ENCODE results near the gene STRN. TPM values are rescaled to one million over a fixed set of nuclear protein-coding genes. Genes with fewer than 3 reads are reported as not detected.
A peak's percentile ranks its signal among the peaks of the same experiment; 100 is the strongest.
"Not testable (repeated sequence)": the region's sequence is repeated elsewhere in the genome, so short reads cannot be mapped to it uniquely, and the experiment has no call there.

STRN gene
- total and polyA plus RNA-seq, 7 experiments from 2014 or later, result 12.4 to 35.0 (median 26.9) TPM

GRCh38 chr2:36922629-36923028, 43.7 kb downstream of the STRN start:
- Mint-ChIP-seq H3K36me3 (peaks cover 0 to 24% (median 13%) of the 10 kb centered on the region in 5 donors), H3K4me1 (peaks cover 15 to 55% (median 38%) of the 10 kb centered on the region in 7 donors), H3K27ac (peak overlapping the region; percentile 29 to 92 (median 76)), H3K4me3 (peak overlapping the region in 9 of 10 donors; percentile 8 to 69 (median 42))
- H3K9me3 Mint-ChIP-seq; POLR2A ChIA-PET; intact Hi-C loops (cut with micrococcal nuclease); H3K4me1 ChIP-seq (ENCODE audit: control insufficient read depth in 2 of 2, insufficient read depth in 2 of 2, low read length in 2 of 2); H3K9me3 ChIP-seq (ENCODE audit: control insufficient read depth in 2 of 3, low read length in 3 of 3); CTCF ChIA-PET; H3K27me3 Mint-ChIP-seq; H3K36me3 ChIP-seq (ENCODE audit: control insufficient read depth in 2 of 3, insufficient read depth in 3 of 3, low read length in 3 of 3); H3K4me3 ChIP-seq (ENCODE audit: low read length); ATAC-seq; H3K27me3 ChIP-seq (ENCODE audit: control insufficient read depth in 2 of 2, insufficient read depth in 2 of 2, low read length in 2 of 2): not testable (repeated sequence)
- DNase-seq, result peak in 6 of 9 donors; percentile 35 to 67 (median 52)
- peak overlapping the region; percentile 14 for H3K27ac ChIP-seq (ENCODE audit: low read depth, low read length)

- ATAC-seq, result no peak
- Histone ChIP-seq H3K4me1 (ENCODE audit: control insufficient read depth in 2 of 2, insufficient read depth in 2 of 2, low read length in 2 of 2) (peaks cover 0 to 5% of the 10 kb centered on the region in 2 donors), H3K27ac (ENCODE audit: low read depth, low read length) (no peak overlapping the region), H3K36me3 (ENCODE audit: control insufficient read depth in 2 of 3, insufficient read depth in 3 of 3, low read length in 3 of 3) (no peaks in the 10 kb centered on the region), H3K9me3 (ENCODE audit: control insufficient read depth in 2 of 3, low read length in 3 of 3) (no peaks in the 10 kb centered on the region), H3K27me3 (ENCODE audit: control insufficient read depth in 2 of 2, insufficient read depth in 2 of 2, low read length in 2 of 2) (no peaks in the 10 kb centered on the region), H3K4me3 (ENCODE audit: low read length) (no peak overlapping the region)
- peak overlapping the region in 4 of 9 donors; percentile 21 to 91 (median 66) for H3K27ac Mint-ChIP-seq
- H3K9me3 Mint-ChIP-seq, result no peaks in the 10 kb centered on the region
- intact Hi-C loops (cut with micrococcal nuclease), result no loop called here
- ChIA-PET POLR2A (no interaction called here), CTCF (no interaction called here)
- peaks cover 12 to 53% (median 36%) of the 10 kb centered on the region in 7 donors for H3K4me1 Mint-ChIP-seq
- H3K4me3 Mint-ChIP-seq, result no peak overlapping the region
- no peaks in the 10 kb centered on the region for H3K27me3 Mint-ChIP-seq
- peaks cover 0 to 24% (median 13%) of the 10 kb centered on the region in 5 donors for H3K36me3 Mint-ChIP-seq
- DNase-seq, result no peak
Observed at GRCh38 chr2:36921984-36922383, 44.4 kb downstream of the STRN start.

- H3K4me3 ChIP-seq (ENCODE audit: low read length), result no peak overlapping the region
- H3K9me3 Mint-ChIP-seq, result no peaks in the 10 kb centered on the region
- ChIA-PET CTCF (interaction anchor here (0.7 to 1.3 kb wide), 2 partner anchors 12 to 314 kb away, joined by 3 to 5 read pairs; no protein-coding TSS in a partner anchor), POLR2A (interaction anchor here (1.2 kb wide), 1 partner anchor 47 kb away, joined by 6 read pairs; the partner anchor contains the start of gene STRN)
- H3K27me3 Mint-ChIP-seq, result no peaks in the 10 kb centered on the region
- peaks cover 11 to 37% (median 27%) of the 10 kb centered on the region in 7 donors for H3K4me1 Mint-ChIP-seq
- no peak for DNase-seq
- H3K4me1 ChIP-seq (ENCODE audit: control insufficient read depth in 2 of 2, insufficient read depth in 2 of 2, low read length in 2 of 2), result no peaks in the 10 kb centered on the region
- H3K27me3 ChIP-seq (ENCODE audit: control insufficient read depth in 2 of 2, insufficient read depth in 2 of 2, low read length in 2 of 2), result no peaks in the 10 kb centered on the region
- H3K9me3 ChIP-seq (ENCODE audit: control insufficient read depth in 2 of 3, low read length in 3 of 3), result no peaks in the 10 kb centered on the region
- ATAC-seq, result no peak
- peak overlapping the region in 1 of 9 donors; percentile 29 for H3K27ac Mint-ChIP-seq
- H3K27ac ChIP-seq (ENCODE audit: low read depth, low read length), result no peak overlapping the region
- intact Hi-C loops (cut with micrococcal nuclease), result loop anchor here in 1 of 2 donors (10.0 kb wide), 1 partner anchor 134 kb away; no protein-coding TSS in a partner anchor
- peaks cover 0 to 19% (median 12%) of the 10 kb centered on the region in 5 donors for H3K36me3 Mint-ChIP-seq
- peak overlapping the region in 1 of 10 donors; percentile 23 for H3K4me3 Mint-ChIP-seq
- H3K36me3 ChIP-seq (ENCODE audit: control insufficient read depth in 2 of 3, insufficient read depth in 3 of 3, low read length in 3 of 3), result peaks cover 0 to 4% (median 0%) of the 10 kb centered on the region in 3 experiments
Observed at GRCh38 chr2:36919041-36919837, 47.1 kb downstream of the STRN start.

- ChIA-PET CTCF (interaction anchor here (0.7 to 1.3 kb wide), 2 partner anchors 13 to 315 kb away, joined by 3 to 5 read pairs; no protein-coding TSS in a partner anchor), POLR2A (interaction anchor here (0.6 to 1.2 kb wide), 2 partner anchors 48 to 67 kb away, joined by 6 read pairs; partner anchors contain the start of gene STRN)
- no peak for DNase-seq
- no peak overlapping the region for H3K27ac Mint-ChIP-seq
- H3K27me3 Mint-ChIP-seq, result no peaks in the 10 kb centered on the region
- no peak for ATAC-seq
- Histone ChIP-seq H3K27ac (ENCODE audit: low read depth, low read length) (no peak overlapping the region), H3K4me1 (ENCODE audit: control insufficient read depth in 2 of 2, insufficient read depth in 2 of 2, low read length in 2 of 2) (no peaks in the 10 kb centered on the region), H3K9me3 (ENCODE audit: control insufficient read depth in 2 of 3, low read length in 3 of 3) (no peaks in the 10 kb centered on the region), H3K4me3 (ENCODE audit: low read length) (no peak overlapping the region), H3K36me3 (ENCODE audit: control insufficient read depth in 2 of 3, insufficient read depth in 3 of 3, low read length in 3 of 3) (peaks cover 0 to 8% (median 0%) of the 10 kb centered on the region in 3 experiments), H3K27me3 (ENCODE audit: control insufficient read depth in 2 of 2, insufficient read depth in 2 of 2, low read length in 2 of 2) (no peaks in the 10 kb centered on the region)
- H3K36me3 Mint-ChIP-seq, result peaks cover 0 to 13% (median 8%) of the 10 kb centered on the region in 5 donors
- peaks cover 9 to 31% (median 27%) of the 10 kb centered on the region in 7 donors for H3K4me1 Mint-ChIP-seq
- H3K4me3 Mint-ChIP-seq, result no peak overlapping the region
- H3K9me3 Mint-ChIP-seq, result no peaks in the 10 kb centered on the region
- intact Hi-C loops (cut with micrococcal nuclease), result loop anchor here in 1 of 2 donors (10.0 kb wide), 1 partner anchor 134 kb away; no protein-coding TSS in a partner anchor
Observed at GRCh38 chr2:36918307-36918706, 48.0 kb downstream of the STRN start.

GRCh38 chr2:36915627-36916026, 50.7 kb downstream of the STRN start:
- no peaks in the 10 kb centered on the region for H3K4me1 ChIP-seq (ENCODE audit: control insufficient read depth in 2 of 2, insufficient read depth in 2 of 2, low read length in 2 of 2)
- H3K27me3 Mint-ChIP-seq, result no peaks in the 10 kb centered on the region
- H3K9me3 ChIP-seq (ENCODE audit: control insufficient read depth in 2 of 3, low read length in 3 of 3), result no peaks in the 10 kb centered on the region
- H3K9me3 Mint-ChIP-seq, result no peaks in the 10 kb centered on the region
- no peak overlapping the region for H3K4me3 ChIP-seq (ENCODE audit: low read length)
- peaks cover 0 to 13% (median 0%) of the 10 kb centered on the region in 3 experiments for H3K36me3 ChIP-seq (ENCODE audit: control insufficient read depth in 2 of 3, insufficient read depth in 3 of 3, low read length in 3 of 3)
- intact Hi-C loops (cut with micrococcal nuclease), result loop anchor here in 1 of 2 donors (10.0 kb wide), 1 partner anchor 131 kb away; no protein-coding TSS in a partner anchor
- POLR2A ChIA-PET, result no interaction called here
- CTCF ChIA-PET, result no interaction called here
- H3K4me1 Mint-ChIP-seq, result peaks cover 0 to 11% (median 8%) of the 10 kb centered on the region in 7 donors
- DNase-seq (no peak), ATAC-seq (peak; percentile 40)
- H3K36me3 Mint-ChIP-seq, result peaks cover 0 to 7% (median 4%) of the 10 kb centered on the region in 5 donors
- no peak overlapping the region for H3K27ac ChIP-seq (ENCODE audit: low read depth, low read length)
- no peaks in the 10 kb centered on the region for H3K27me3 ChIP-seq (ENCODE audit: control insufficient read depth in 2 of 2, insufficient read depth in 2 of 2, low read length in 2 of 2)
- no peak overlapping the region for H3K27ac Mint-ChIP-seq
- H3K4me3 Mint-ChIP-seq, result no peak overlapping the region

- Mint-ChIP-seq H3K9me3 (no peaks in the 10 kb centered on the region), H3K36me3 (peaks cover 4 to 15% (median 10%) of the 10 kb centered on the region in 5 donors), H3K27me3 (no peaks in the 10 kb centered on the region), H3K4me3 (no peak overlapping the region), H3K4me1 (peaks cover 0 to 8% (median 5%) of the 10 kb centered on the region in 7 donors), H3K27ac (no peak overlapping the region)
- intact Hi-C loops (cut with micrococcal nuclease), result loop anchor here (5.0 to 10.0 kb wide), 2 partner anchors 95 to 128 kb away; no protein-coding TSS in a partner anchor
- ChIA-PET POLR2A (no interaction called here), CTCF (no interaction called here)
- no peak overlapping the region for H3K27ac ChIP-seq (ENCODE audit: low read depth, low read length)
- no peaks in the 10 kb centered on the region for H3K9me3 ChIP-seq (ENCODE audit: control insufficient read depth in 2 of 3, low read length in 3 of 3)
- H3K27me3 ChIP-seq (ENCODE audit: control insufficient read depth in 2 of 2, insufficient read depth in 2 of 2, low read length in 2 of 2), result no peaks in the 10 kb centered on the region
- ATAC-seq, result no peak
- H3K4me1 ChIP-seq (ENCODE audit: control insufficient read depth in 2 of 2, insufficient read depth in 2 of 2, low read length in 2 of 2), result no peaks in the 10 kb centered on the region
- no peak overlapping the region for H3K4me3 ChIP-seq (ENCODE audit: low read length)
- no peak for DNase-seq
- H3K36me3 ChIP-seq (ENCODE audit: control insufficient read depth in 2 of 3, insufficient read depth in 3 of 3, low read length in 3 of 3), result peaks cover 0 to 13% (median 0%) of the 10 kb centered on the region in 3 experiments
Observed at GRCh38 chr2:36912695-36913094, 53.6 kb downstream of the STRN start.

Data from naive thymus-derived CD4-positive, alpha-beta T cell (primary cell).